Panc1 (cell line): ENCODE results near the gene DLGAP1. TPM values are rescaled to one million over a fixed set of nuclear protein-coding genes. Genes with fewer than 3 reads are reported as not detected.

Experiments used
- ATAC-seq: fragments of 200-7000 bp; cut with Tn5 transposase; 2 replicates; pipeline ENCODE4 v1.9.1; 2020; ENCODE audit warnings: mild to moderate bottlenecking, moderate library complexity
- BruUV-seq: library from RNA; stranded (reverse); fragments of 400-500 nt; replicated peaks from 2 replicates; lab custom pipeline; 2021; lab: Mats Ljungman, UMichigan
- CTCF ChIA-PET: fragments of 300-600 bp; sonication (Branson Sonifier 250); formaldehyde crosslinking; loops from one replicate; lab custom pipeline; 2022; ENCODE audit warnings: antibody characterized with exemption; lab: Charles Lee
- POLR2A ChIA-PET: fragments of 300-600 bp; sonication (Branson Sonifier 250); formaldehyde crosslinking; loops from one replicate; lab custom pipeline; 2022; ENCODE audit warnings: antibody characterized with exemption; lab: Charles Lee
- DNase-seq: peaks from one replicate; pipeline ENCODE4 v3.0.0-alpha.2; 2010; ENCODE audit warnings: low read depth, low spot score
- H3K27ac ChIP-seq: 2 replicates; pipeline ENCODE4 v1.5.1; 2011; ENCODE audit warnings: mild to moderate bottlenecking, low read length, inconsistent platforms
- H3K27me3 ChIP-seq: fragments of 200-500 bp; sonication (Bioruptor generic); 2 replicates; pipeline ENCODE4 v1.6.0; 2014; ENCODE audit warnings: low read length, inconsistent platforms; ENCODE audit not compliant: control insufficient read depth, insufficient read depth
- H3K36me3 ChIP-seq: fragments of 200-500 bp; sonication (Bioruptor generic); 2 replicates; pipeline ENCODE4 v1.5.1; 2014; ENCODE audit warnings: inconsistent platforms, mild to moderate bottlenecking, low read length, moderate library complexity; ENCODE audit not compliant: control insufficient read depth, insufficient read depth
- H3K4me1 ChIP-seq: 2 replicates; pipeline ENCODE4 v1.5.1; 2011; ENCODE audit warnings: inconsistent platforms, mild to moderate bottlenecking, low read length, moderate library complexity; ENCODE audit not compliant: control insufficient read depth, insufficient read depth
- H3K4me3 ChIP-seq, 2 experiments: 2 replicates each; pipeline ENCODE4 v1.5.1; 2011 to 2012; ENCODE audit warnings: low read depth in 2 of 2, low read length in 2 of 2, mild to moderate bottlenecking in 2 of 2, inconsistent platforms in 1 of 2, moderate library complexity in 1 of 2
- H3K9me3 ChIP-seq: fragments of 200-500 bp; sonication (Bioruptor generic); 2 replicates; pipeline ENCODE4 v1.5.1; 2014; ENCODE audit warnings: low read depth, mild to moderate bottlenecking, inconsistent platforms, low read length, moderate library complexity; ENCODE audit not compliant: control insufficient read depth, insufficient read depth
- CTCF ChIP-seq: fragments of 450-650 bp; IDR thresholded peaks from 2 replicates; pipeline ENCODE4 v1.5.1; 2017; ENCODE audit warnings: mild to moderate bottlenecking
- POLR2AphosphoS5 ChIP-seq: IDR thresholded peaks from 2 replicates; pipeline ENCODE4 v1.6.1; 2012; ENCODE audit warnings: mild to moderate bottlenecking, low read depth, low read length, moderate library complexity
- SIN3A ChIP-seq: IDR thresholded peaks from 2 replicates; pipeline ENCODE4 v1.6.1; 2012; ENCODE audit warnings: low read depth, mild to moderate bottlenecking, low read length, moderate library complexity, borderline replicate concordance; ENCODE audit not compliant: insufficient read depth
- TCF7L2 ChIP-seq: IDR thresholded peaks from 2 replicates; pipeline ENCODE4 v1.6.1; 2011; ENCODE audit warnings: mild to moderate bottlenecking, low read depth, low read length, inconsistent platforms
- in situ Hi-C: cut with HindIII; loops from 2 replicates; pipeline ENCODE4 v1.10.0; 2016; ENCODE audit warnings: low sequenced_read_pairs, low pct_unique_long_range_greater_than_20kb
- intact Hi-C: fragments of 100-400 bp; cut with micrococcal nuclease; formaldehyde crosslinking; loops from one replicate; pipeline ENCODE4 v1.10.0; 2022; ENCODE audit not compliant: unreplicated experiment
- total RNA-seq: library from RNA; stranded (reverse); gene quantifications from one replicate; pipeline ENCODE4 v1.2.1, GENCODE V29; 2021; ENCODE audit not compliant: unreplicated experiment
- TF ChIP-seq, protein P1 (sequence below), 2 experiments: IDR thresholded peaks; 2 replicates each; pipeline ENCODE4 v1.6.1; 2011 to 2012; ENCODE audit warnings: low read depth in 2 of 2, control low read depth in 1 of 2, low read length in 1 of 2, mild to moderate bottlenecking in 1 of 2, moderate library complexity in 1 of 2; ENCODE audit not compliant: insufficient read depth in 1 of 2

The DLGAP1 gene
- total RNA-seq, 1 experiment from 2014 or later: 1.8 TPM

GRCh38 chr18:3683483-3683882 lies 771.6 kb downstream of the DLGAP1 start:
- peak overlapping the region; percentile 70; the same call in 1 of the 2 replicates for H3K27ac ChIP-seq
- DNase-seq (no peak), ATAC-seq (no peak)
- ChIA-PET CTCF (interaction anchor here (0.5 to 1.0 kb wide), 2 partner anchors 18 to 58 kb away, joined by 4 to 5 read pairs; no protein-coding TSS in a partner anchor), POLR2A (no interaction called here)
- intact Hi-C loops (no loop called here), in situ Hi-C loops (no loop called here)
- H3K4me1 ChIP-seq: peaks cover 2% of the 10 kb centered on the region
- TF ChIP-seq TCF7L2: no peak
- TF ChIP-seq SIN3A: no peak
- TF ChIP-seq, protein P1, sequence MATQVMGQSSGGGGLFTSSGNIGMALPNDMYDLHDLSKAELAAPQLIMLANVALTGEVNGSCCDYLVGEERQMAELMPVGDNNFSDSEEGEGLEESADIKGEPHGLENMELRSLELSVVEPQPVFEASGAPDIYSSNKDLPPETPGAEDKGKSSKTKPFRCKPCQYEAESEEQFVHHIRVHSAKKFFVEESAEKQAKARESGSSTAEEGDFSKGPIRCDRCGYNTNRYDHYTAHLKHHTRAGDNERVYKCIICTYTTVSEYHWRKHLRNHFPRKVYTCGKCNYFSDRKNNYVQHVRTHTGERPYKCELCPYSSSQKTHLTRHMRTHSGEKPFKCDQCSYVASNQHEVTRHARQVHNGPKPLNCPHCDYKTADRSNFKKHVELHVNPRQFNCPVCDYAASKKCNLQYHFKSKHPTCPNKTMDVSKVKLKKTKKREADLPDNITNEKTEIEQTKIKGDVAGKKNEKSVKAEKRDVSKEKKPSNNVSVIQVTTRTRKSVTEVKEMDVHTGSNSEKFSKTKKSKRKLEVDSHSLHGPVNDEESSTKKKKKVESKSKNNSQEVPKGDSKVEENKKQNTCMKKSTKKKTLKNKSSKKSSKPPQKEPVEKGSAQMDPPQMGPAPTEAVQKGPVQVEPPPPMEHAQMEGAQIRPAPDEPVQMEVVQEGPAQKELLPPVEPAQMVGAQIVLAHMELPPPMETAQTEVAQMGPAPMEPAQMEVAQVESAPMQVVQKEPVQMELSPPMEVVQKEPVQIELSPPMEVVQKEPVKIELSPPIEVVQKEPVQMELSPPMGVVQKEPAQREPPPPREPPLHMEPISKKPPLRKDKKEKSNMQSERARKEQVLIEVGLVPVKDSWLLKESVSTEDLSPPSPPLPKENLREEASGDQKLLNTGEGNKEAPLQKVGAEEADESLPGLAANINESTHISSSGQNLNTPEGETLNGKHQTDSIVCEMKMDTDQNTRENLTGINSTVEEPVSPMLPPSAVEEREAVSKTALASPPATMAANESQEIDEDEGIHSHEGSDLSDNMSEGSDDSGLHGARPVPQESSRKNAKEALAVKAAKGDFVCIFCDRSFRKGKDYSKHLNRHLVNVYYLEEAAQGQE (IDR thresholded peaks at IDR 0.05; ENCODE audit: insufficient read depth in 1 of 2, low read depth in 2 of 2, low read length in 1 of 2): no peak
- no peak for TF ChIP-seq POLR2AphosphoS5
- TF ChIP-seq CTCF: no peak
- BruUV-seq: no TSS peak
- no peaks in the 10 kb centered on the region for H3K27me3 ChIP-seq
- H3K9me3 ChIP-seq: no peaks in the 10 kb centered on the region; the same call in 1 of the 2 replicates
- H3K36me3 ChIP-seq: no peaks in the 10 kb centered on the region
- H3K4me3 ChIP-seq: no peak overlapping the region

GRCh38 chr18:3682061-3682460 lies 773.0 kb downstream of the DLGAP1 start:
- ChIA-PET POLR2A (no interaction called here), CTCF (no interaction called here)
- DNase-seq: no peak
- Histone ChIP-seq H3K36me3 (no peaks in the 10 kb centered on the region), H3K27ac (no peak overlapping the region), H3K27me3 (no peaks in the 10 kb centered on the region), H3K4me3 (no peak overlapping the region), H3K9me3 (no peaks in the 10 kb centered on the region; the same call in 1 of the 2 replicates), H3K4me1 (no peaks in the 10 kb centered on the region; the same call in 1 of the 2 replicates)
- ATAC-seq: no peak
- in situ Hi-C loops: no loop called here
- TF ChIP-seq TCF7L2 (no peak), POLR2AphosphoS5 (no peak), CTCF (no peak), SIN3A (no peak)
- TF ChIP-seq, protein P1 (IDR thresholded peaks at IDR 0.05; ENCODE audit: insufficient read depth in 1 of 2, low read depth in 2 of 2, low read length in 1 of 2): no peak
- no TSS peak for BruUV-seq
- intact Hi-C loops: no loop called here
